ENCODE data around the gene MARK2.

Gene MARK2

GRCh38 chr11:63831326-63831725, 7.6 kb upstream of the MARK2 start:
- DNase-seq = no peak

GRCh38 chr11:63832336-63832735, 6.6 kb upstream of the MARK2 start:
- no peak for DNase-seq

- DNase-seq = no peak
These were observed 5.9 kb upstream of the MARK2 start for GRCh38 chr11:63833048-63833447.

- DNase-seq = no peak
These were observed 4.3 kb upstream of the MARK2 start for GRCh38 chr11:63834535-63835157.

- DNase-seq = no peak
These were observed 3.8 kb upstream of the MARK2 start for GRCh38 chr11:63835158-63835545.

DNA sequence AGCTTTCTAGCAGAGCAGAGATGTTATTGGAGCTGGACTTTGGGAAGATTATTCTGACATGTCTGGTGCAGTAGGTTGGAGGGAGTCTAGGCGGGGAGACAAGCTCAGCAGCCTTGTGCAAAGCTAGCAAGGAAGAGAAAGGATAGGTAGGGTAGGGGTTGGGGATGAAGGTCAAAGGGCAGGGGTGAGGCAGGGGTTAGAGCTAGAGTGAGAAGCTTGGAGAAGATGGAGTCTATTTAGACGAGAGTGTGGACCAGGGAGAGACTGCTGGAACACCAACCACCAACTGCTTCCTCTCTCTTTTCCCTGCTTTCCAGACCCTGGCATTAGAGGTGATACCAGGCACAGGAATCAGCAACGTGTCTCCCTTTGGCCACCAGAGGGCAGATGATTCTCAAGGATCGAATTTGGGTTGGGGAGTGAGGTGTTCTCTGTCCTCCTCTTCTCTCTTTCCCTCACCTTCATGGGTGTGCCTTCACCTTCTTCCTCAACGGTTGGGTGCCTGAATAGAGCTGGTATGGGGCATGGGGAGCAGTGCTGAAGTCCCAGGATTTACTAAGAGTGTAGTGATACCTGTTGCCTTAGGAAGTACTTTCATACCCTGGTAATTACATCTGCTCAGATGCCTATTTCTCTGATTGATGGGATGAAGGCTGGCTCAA, 1.8 kb upstream of the MARK2 start:
- peak; percentile 82 for DNase-seq

DNA sequence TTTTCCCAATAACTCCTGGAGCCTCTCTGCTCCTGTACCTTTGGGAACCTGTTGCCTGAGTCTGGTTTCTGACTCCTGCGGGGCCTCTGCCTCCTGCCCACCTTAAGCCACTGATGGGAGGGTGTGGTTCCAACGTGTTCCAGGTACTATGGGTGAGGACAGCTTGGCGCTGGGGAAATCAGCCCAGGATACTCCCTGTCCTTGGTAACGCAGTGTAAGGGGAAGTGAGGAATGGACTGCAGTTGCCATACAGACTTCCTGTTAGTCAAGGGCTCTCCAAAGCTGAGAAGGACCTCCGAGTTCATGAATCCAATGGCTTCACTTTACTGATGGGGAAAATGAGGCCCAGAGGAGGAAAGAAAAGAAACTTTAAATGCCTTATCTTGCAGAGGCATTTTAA, 1.2 kb upstream of the MARK2 start:
- no peak for DNase-seq

- no peak for DNase-seq
These were observed 696 bp upstream of the MARK2 start for GRCh38 chr11:63838150-63838677.

GRCh38 chr11:63839508-63840355, 822 bp downstream of the MARK2 start:
- DNase-seq = no peak

GRCh38 chr11:63840356-63841060, 1.6 kb downstream of the MARK2 start:
- no peak for DNase-seq

DNA sequence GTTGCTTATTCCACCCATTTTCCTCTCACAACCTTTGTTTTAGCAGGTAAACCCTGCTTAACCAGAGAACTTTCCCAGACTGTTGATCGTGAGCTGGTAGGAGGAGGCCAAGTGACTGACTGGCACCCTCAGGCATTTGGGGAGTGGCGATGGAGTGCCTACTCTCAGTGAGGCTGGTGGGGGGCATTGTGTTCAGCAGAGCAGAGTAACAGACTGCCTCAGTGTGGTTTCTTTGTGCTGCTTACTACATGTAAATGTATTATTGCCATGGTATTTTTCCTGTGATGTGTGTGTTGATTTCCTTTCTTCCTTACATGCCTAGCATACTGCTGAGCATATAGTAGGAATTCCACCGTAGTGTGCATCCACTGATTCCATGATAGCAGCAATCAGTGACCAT, 2.6 kb downstream of the MARK2 start:
- DNase-seq = no peak

DNA sequence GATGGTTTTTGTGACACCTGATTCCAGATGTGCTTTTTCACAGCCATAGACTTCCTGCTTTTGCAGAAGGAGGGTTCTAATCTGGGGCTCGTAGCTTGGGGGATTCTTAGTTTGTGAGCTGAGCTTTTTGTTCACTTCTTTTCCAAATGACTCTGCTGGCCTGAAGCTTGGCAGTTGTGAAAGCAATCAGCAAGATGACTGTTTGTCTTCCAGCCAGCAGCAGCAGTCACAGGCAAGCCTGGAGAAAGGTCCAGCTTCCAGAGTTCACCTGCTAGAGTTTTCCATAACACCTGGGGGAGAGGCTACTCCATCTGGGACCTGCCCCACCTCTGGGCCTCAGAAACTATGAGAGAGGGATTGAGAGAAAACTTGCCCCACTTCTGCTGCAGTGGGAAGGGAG, 4.1 kb downstream of the MARK2 start:
- DNase-seq = no peak

DNA sequence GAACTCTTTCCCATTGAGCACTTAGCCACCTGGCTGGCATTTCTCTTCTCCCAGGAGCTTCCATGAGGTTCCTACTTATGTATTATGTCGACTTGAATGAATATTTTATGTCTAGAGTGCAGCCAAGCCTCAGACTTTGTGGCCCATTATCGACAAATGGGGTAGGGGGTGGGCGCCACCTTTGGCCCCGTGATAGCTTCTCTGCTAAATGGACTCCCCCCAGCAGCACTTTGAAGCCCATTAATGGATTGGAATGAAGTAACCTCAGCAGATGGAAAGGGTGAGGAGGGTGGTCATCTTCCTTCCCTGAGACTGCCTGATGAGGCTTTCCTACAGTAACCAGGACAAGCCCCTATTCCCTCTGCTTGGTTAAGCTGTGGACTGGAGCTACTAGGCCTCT, 5.9 kb downstream of the MARK2 start:
- DNase-seq = no peak

- DNase-seq = no peak
These were observed 6.4 kb downstream of the MARK2 start for GRCh38 chr11:63845303-63845702.

DNA sequence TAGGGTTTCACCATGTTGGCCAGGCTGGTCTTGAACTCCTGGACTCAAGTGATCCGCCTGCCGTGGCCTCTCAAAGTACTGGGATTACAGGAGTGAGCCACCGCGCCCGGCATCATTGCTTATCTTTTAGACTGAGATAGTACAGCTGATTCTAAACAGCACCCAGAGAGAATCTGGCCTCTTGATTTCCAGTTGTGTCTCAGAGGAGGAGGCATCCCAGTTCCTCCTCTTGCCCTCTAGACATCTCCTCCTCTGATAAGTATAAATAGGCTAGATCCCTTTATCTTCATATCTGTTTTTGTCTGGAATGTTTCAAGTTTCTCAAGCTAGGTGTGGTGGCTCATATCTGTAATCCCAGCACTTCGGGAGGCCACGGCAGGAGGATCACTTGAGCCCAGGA, 7.0 kb downstream of the MARK2 start:
- DNase-seq = no peak

DNA sequence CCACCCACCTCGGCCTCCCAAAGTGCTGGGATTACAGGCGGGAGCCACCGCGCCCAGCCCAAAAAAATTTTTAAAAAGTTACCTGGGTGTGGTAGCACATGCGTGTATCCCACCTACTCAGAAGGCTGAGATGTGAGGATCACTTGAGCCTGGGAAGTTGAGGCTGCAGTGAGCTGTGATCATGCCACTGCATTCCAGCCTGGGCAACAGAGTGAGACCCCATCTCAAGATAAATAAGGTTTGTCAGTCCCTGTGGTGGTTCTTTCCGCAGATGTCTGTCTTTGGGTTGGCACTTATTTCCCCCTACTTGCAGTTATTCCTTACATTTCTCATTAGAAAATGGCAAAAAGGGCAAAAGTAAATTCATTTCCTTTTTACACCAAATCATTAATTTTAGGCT, 8.0 kb downstream of the MARK2 start:
- DNase-seq = no peak

GRCh38 chr11:63847363-63847762, 8.5 kb downstream of the MARK2 start:
- DNase-seq = no peak

DNA sequence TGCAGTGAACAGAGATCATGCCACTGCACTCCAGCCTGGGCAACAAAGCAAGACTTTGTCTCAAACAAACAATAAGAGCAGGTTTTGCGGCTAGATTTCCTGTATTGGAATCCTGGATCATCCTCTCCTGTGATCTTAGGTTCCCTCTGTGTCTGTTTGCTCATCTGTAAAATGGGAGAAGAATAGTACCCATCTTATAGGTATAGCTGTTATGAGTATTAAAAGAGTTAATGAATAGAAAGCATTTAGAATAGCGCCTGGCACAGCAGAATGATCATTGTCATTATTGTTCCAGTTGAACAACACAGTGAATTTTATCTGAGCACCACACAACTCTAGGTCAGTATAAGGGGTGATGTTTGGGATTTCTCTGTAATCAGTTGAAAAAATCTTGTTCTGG, 10.8 kb downstream of the MARK2 start:
- DNase-seq = no peak

- no peak for DNase-seq
These were observed 12.0 kb downstream of the MARK2 start for GRCh38 chr11:63850920-63851319.

DNA sequence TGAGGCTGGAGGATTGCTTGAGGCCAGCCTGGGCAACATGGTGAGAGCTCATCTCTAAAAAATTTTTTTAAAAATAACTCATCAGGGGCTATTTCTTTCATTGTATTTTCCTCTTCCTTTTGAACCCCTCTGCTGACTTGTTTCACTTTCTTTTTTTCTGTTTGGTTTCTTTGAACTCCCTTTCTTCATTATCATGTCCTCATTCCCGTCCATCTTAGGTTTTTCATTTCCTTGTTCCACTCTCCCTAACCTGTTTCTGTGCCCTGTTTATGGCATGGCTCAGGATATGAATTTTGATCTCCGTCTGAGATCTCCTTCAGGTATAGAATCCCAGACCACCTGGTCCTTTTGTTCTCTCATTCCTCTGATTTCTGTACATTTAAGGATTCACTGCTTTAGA, 12.5 kb downstream of the MARK2 start:
- DNase-seq = no peak

DNA sequence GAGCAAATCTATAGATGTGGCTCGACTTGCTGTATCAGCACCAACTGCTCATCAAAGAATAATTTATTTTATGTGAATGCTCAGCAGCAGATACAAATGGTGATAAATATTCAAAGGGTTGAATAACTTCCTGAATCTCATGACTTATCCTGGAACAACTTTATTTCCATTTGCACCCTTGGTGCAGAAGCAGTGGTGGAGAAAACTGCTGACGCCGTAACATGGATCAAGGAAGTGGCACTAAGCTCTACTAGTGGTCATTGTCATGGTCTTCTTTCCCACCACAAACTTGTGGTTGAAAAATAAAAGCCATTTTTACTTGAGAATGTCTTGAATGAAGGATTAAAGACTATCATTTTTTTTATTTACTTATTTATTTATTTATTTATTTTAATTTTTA, 14.6 kb downstream of the MARK2 start:
- no peak for DNase-seq

GRCh38 chr11:63854696-63855095, 15.8 kb downstream of the MARK2 start:
- DNase-seq = no peak

- DNase-seq = no peak
These were observed 17.1 kb downstream of the MARK2 start for GRCh38 chr11:63855975-63856374.

All from NCI-H2171 (cell line).